CD4-positive, CD25-positive, alpha-beta regulatory T cell (primary cell): Measurements from ENCODE around the gene ZHX3. TPM values are rescaled to one million over a fixed set of nuclear protein-coding genes. Genes with fewer than 3 reads are reported as not detected.
"Not testable (repeated sequence)": the region's sequence is repeated elsewhere in the genome, so short reads cannot be mapped to it uniquely, and the experiment has no call there.

Source experiments
- ATAC-seq, 2 donors: fragments of 150-1000 bp; cut with Tn5 transposase; one replicate each; pipeline ENCODE4 v1.10.0; 2021; ENCODE audit warnings: low read depth in 2 of 2, moderate number of reproducible peaks in 2 of 2, moderate library complexity in 1 of 2
- DNase-seq, 3 donors: peaks; one replicate each; pipeline versions ENCODE4 v3.0.0 to v3.0.0-alpha.2; 2012 to 2022; ENCODE audit warnings: mixed read lengths in 1 of 3
- H3K27ac ChIP-seq: one replicate; pipeline ENCODE4 v1.7.0; 2013; ENCODE audit warnings: mild to moderate bottlenecking, low read length; ENCODE audit not compliant: insufficient read depth, poor library complexity, severe bottlenecking
- H3K27me3 ChIP-seq: one replicate; pipeline ENCODE4 v1.7.0; 2013; ENCODE audit warnings: low read length; ENCODE audit not compliant: control insufficient read depth, insufficient read depth
- H3K36me3 ChIP-seq: one replicate; pipeline ENCODE4 v1.7.0; 2013; ENCODE audit warnings: mild to moderate bottlenecking, low read length, moderate library complexity; ENCODE audit not compliant: control insufficient read depth, insufficient read depth
- H3K4me1 ChIP-seq: 2 replicates; pipeline ENCODE4 v1.7.0; 2013; ENCODE audit warnings: mild to moderate bottlenecking, low read length; ENCODE audit not compliant: insufficient read depth, control insufficient read depth, poor library complexity, severe bottlenecking
- H3K4me3 ChIP-seq: one replicate; pipeline ENCODE4 v1.7.0; 2013; ENCODE audit warnings: low read depth, mild to moderate bottlenecking, low read length, moderate library complexity
- H3K9me3 ChIP-seq, 2 experiments: 1 replicate in 1 of 2; 2 replicates in 1 of 2; pipeline ENCODE4 v1.7.0; 2013; ENCODE audit warnings: low read length in 2 of 2, mild to moderate bottlenecking in 1 of 2, moderate library complexity in 1 of 2; ENCODE audit not compliant: control insufficient read depth in 2 of 2
- H3K27ac Mint-ChIP-seq, 3 donors: one replicate each; pipeline ENCODE4 v1.8.0; 2020 to 2022; ENCODE audit warnings: mild to moderate bottlenecking in 3 of 3, mixed read lengths in 3 of 3, moderate library complexity in 2 of 3
- H3K27me3 Mint-ChIP-seq: one replicate; pipeline ENCODE4 v1.8.0; 2022; ENCODE audit warnings: mild to moderate bottlenecking, mixed read lengths
- H3K36me3 Mint-ChIP-seq: one replicate; pipeline ENCODE4 v1.8.0; 2020; ENCODE audit warnings: mixed read lengths
- H3K4me1 Mint-ChIP-seq, 4 donors: one replicate each; pipeline ENCODE4 v1.8.0; 2020 to 2022; ENCODE audit warnings: mixed read lengths in 4 of 4, mild to moderate bottlenecking in 1 of 4
- H3K4me3 Mint-ChIP-seq, 4 donors: one replicate each; pipeline ENCODE4 v1.8.0; 2020 to 2022; ENCODE audit warnings: mild to moderate bottlenecking in 4 of 4, mixed read lengths in 4 of 4, moderate library complexity in 3 of 4
- H3K9me3 Mint-ChIP-seq, 7 donors: one replicate each; pipeline ENCODE4 v1.8.0; 2020 to 2022; ENCODE audit warnings: mixed read lengths in 7 of 7, mild to moderate bottlenecking in 3 of 7, moderate library complexity in 2 of 7
- polyA plus RNA-seq, 4 donors: library from polyadenylated mRNA; unstranded; fragments of 300-500 nt; fragmentation: Illumina TruSeq; gene quantifications; one replicate each; pipeline ENCODE4 v1.2.3, GENCODE V29; 2021
- total RNA-seq: library from RNA; stranded (reverse); gene quantifications from one replicate; pipeline ENCODE4 v1.2.3, GENCODE V29; 2022

ZHX3 gene
- total and polyA plus RNA-seq, 5 donors from 2014 or later = 0.42 to 8.8 (median 2.9) TPM

GRCh38 chr20:41318271-41318649, 729 bp upstream of the ZHX3 start:
- peaks cover 11% of the 10 kb centered on the region for H3K27me3 Mint-ChIP-seq
- H3K36me3 Mint-ChIP-seq = no peaks in the 10 kb centered on the region
- Histone ChIP-seq H3K4me3 (peak overlapping the region; percentile 73), H3K36me3 (no peaks in the 10 kb centered on the region), H3K27ac (peak overlapping the region; percentile 67), H3K27me3 (no peaks in the 10 kb centered on the region), H3K9me3 (no peaks in the 10 kb centered on the region), H3K4me1 (peaks cover 16% of the 10 kb centered on the region)
- peak overlapping the region; percentile 78 to 91 (median 84) for H3K4me3 Mint-ChIP-seq
- H3K27ac Mint-ChIP-seq = peak overlapping the region; percentile 72 to 88 (median 87)
- ATAC-seq (no peak), DNase-seq (no peak)
- H3K9me3 Mint-ChIP-seq = no peaks in the 10 kb centered on the region
- peaks cover 4 to 28% (median 20%) of the 10 kb centered on the region in 4 donors for H3K4me1 Mint-ChIP-seq

GRCh38 chr20:41316602-41317545, 657 bp downstream of the ZHX3 start:
- Histone ChIP-seq H3K27ac (peak overlapping the region; percentile 64), H3K4me3 (peak overlapping the region; percentile 64), H3K36me3 (no peaks in the 10 kb centered on the region), H3K9me3 (no peaks in the 10 kb centered on the region), H3K4me1 (peaks cover 16% of the 10 kb centered on the region), H3K27me3 (no peaks in the 10 kb centered on the region)
- Mint-ChIP-seq H3K4me3 (peak overlapping the region; percentile 88 to 92 (median 90)), H3K27me3 (peaks cover 11% of the 10 kb centered on the region), H3K4me1 (peaks cover 4 to 28% (median 20%) of the 10 kb centered on the region in 4 donors), H3K27ac (peak overlapping the region; percentile 58 to 90 (median 85)), H3K36me3 (no peaks in the 10 kb centered on the region), H3K9me3 (no peaks in the 10 kb centered on the region)
- ATAC-seq (peak; percentile 46 to 50), DNase-seq (peak; percentile 63 to 72 (median 70))

GRCh38 chr20:41316051-41316450, 1.5 kb downstream of the ZHX3 start:
- Histone ChIP-seq H3K27me3 (no peaks in the 10 kb centered on the region), H3K4me3 (peak overlapping the region; percentile 64), H3K36me3 (no peaks in the 10 kb centered on the region), H3K27ac (no peak overlapping the region), H3K9me3 (no peaks in the 10 kb centered on the region), H3K4me1 (peaks cover 16% of the 10 kb centered on the region)
- Mint-ChIP-seq H3K9me3 (no peaks in the 10 kb centered on the region), H3K27ac (peak overlapping the region; percentile 29 to 90 (median 58)), H3K27me3 (peaks cover 11% of the 10 kb centered on the region), H3K4me1 (peaks cover 4 to 28% (median 20%) of the 10 kb centered on the region in 4 donors), H3K4me3 (peak overlapping the region; percentile 88 to 92 (median 90)), H3K36me3 (no peaks in the 10 kb centered on the region)
- no peak for DNase-seq
- ATAC-seq = no peak

GRCh38 chr20:41314386-41314785, 3.1 kb downstream of the ZHX3 start:
- H3K27ac ChIP-seq = no peak overlapping the region
- no peaks in the 10 kb centered on the region for H3K9me3 Mint-ChIP-seq
- no peak for DNase-seq
- H3K36me3 Mint-ChIP-seq = peaks cover 9% of the 10 kb centered on the region
- H3K27me3 ChIP-seq = no peaks in the 10 kb centered on the region
- H3K36me3 ChIP-seq = no peaks in the 10 kb centered on the region
- H3K4me1 ChIP-seq = peaks cover 16% of the 10 kb centered on the region
- H3K9me3 ChIP-seq = no peaks in the 10 kb centered on the region
- H3K27ac Mint-ChIP-seq = no peak overlapping the region
- H3K4me1 Mint-ChIP-seq = peaks cover 2 to 25% (median 18%) of the 10 kb centered on the region in 4 donors
- no peak overlapping the region for H3K4me3 ChIP-seq
- no peak for ATAC-seq
- H3K27me3 Mint-ChIP-seq = peaks cover 7% of the 10 kb centered on the region
- peak overlapping the region in 3 of 4 donors; percentile 68 to 92 (median 88) for H3K4me3 Mint-ChIP-seq

GRCh38 chr20:41312009-41312408, 5.5 kb downstream of the ZHX3 start:
- H3K27ac Mint-ChIP-seq, H3K36me3 ChIP-seq, H3K27me3 Mint-ChIP-seq, H3K27ac ChIP-seq, DNase-seq, H3K4me3 Mint-ChIP-seq, H3K36me3 Mint-ChIP-seq, ATAC-seq, H3K9me3 Mint-ChIP-seq, H3K9me3 ChIP-seq, H3K4me1 ChIP-seq, H3K27me3 ChIP-seq, H3K4me3 ChIP-seq: not testable (repeated sequence)
- H3K4me1 Mint-ChIP-seq = peaks cover 0 to 16% (median 15%) of the 10 kb centered on the region in 4 donors

GRCh38 chr20:41309817-41310216, 7.7 kb downstream of the ZHX3 start:
- no peak overlapping the region for H3K4me3 ChIP-seq
- no peaks in the 10 kb centered on the region for H3K9me3 Mint-ChIP-seq
- no peak overlapping the region for H3K27ac ChIP-seq
- peaks cover 1 to 7% (median 4%) of the 10 kb centered on the region in 4 donors for H3K4me1 Mint-ChIP-seq
- ATAC-seq (no peak), DNase-seq (no peak)
- peak overlapping the region in 1 of 4 donors; percentile 12 for H3K4me3 Mint-ChIP-seq
- no peaks in the 10 kb centered on the region for H3K9me3 ChIP-seq
- H3K27me3 ChIP-seq = no peaks in the 10 kb centered on the region
- H3K36me3 Mint-ChIP-seq = peaks cover 9% of the 10 kb centered on the region
- peak overlapping the region in 2 of 3 donors; percentile 42 to 47 for H3K27ac Mint-ChIP-seq
- H3K36me3 ChIP-seq = no peaks in the 10 kb centered on the region
- H3K4me1 ChIP-seq = no peaks in the 10 kb centered on the region
- no peaks in the 10 kb centered on the region for H3K27me3 Mint-ChIP-seq

GRCh38 chr20:41308726-41309413, 8.7 kb downstream of the ZHX3 start:
- H3K36me3 Mint-ChIP-seq = peaks cover 9% of the 10 kb centered on the region
- Histone ChIP-seq H3K27ac (no peak overlapping the region), H3K9me3 (no peaks in the 10 kb centered on the region), H3K4me3 (no peak overlapping the region), H3K36me3 (no peaks in the 10 kb centered on the region), H3K27me3 (no peaks in the 10 kb centered on the region), H3K4me1 (no peaks in the 10 kb centered on the region)
- H3K4me1 Mint-ChIP-seq = peaks cover 0 to 5% (median 2%) of the 10 kb centered on the region in 4 donors
- H3K4me3 Mint-ChIP-seq = no peak overlapping the region
- no peak for DNase-seq
- H3K27me3 Mint-ChIP-seq = no peaks in the 10 kb centered on the region
- ATAC-seq = no peak
- no peaks in the 10 kb centered on the region for H3K9me3 Mint-ChIP-seq
- H3K27ac Mint-ChIP-seq = no peak overlapping the region
